NCI-H2196 treated with DMSO at 0.1 percent for 48 hours (cell line): ENCODE results near the gene PTPN5.
"Not testable (repeated sequence)": the region's sequence is repeated elsewhere in the genome, so short reads cannot be mapped to it uniquely, and the experiment has no call there.

Experiments used
- DNase-seq: peaks from one replicate; lab custom pipeline; 2025; ENCODE audit not compliant: unreplicated experiment; lab: John Stamatoyannopoulos, UW

The PTPN5 gene

DNA sequence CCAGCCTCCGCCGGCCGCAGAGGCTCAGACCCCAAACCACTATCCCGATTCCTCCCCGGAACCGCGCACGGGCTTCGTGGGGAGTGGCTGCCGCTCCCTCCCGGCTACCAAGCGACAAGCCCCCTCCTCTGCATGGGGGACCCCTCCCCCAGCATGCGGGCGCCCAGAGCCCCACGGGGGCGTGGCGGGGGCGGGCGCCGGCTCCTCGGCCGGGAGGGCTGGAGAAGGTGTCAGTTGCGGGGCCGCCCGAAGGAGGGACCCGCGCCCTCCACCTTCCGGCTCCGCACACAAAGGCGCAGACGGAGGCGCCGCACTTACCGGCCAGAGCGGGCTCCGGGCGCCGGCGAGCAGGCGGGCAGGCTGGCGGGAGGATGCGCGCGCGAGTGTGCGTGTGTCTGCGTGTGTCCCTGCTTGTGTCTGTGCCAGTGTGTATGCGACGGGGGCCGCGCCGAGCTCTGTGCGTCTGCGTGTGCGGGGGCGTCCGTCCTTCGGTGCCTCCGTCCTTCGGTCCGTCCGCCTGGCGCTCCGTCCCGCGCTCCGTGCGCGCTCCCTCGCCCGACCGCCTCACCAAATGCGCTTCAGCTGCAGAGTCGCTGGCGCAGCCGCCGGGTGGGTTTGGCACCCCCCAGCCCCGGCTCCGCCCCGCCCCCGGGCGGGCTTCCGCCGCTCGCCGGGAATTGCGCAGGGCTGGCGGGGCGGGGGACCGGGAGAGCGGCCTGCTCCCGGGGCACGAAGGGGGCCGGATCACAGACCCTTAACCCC, at the start of gene PTPN5:
PTPN5 (minus strand) TSS at position 592 of the 762 bp plus-strand sequence. CDS start 19,840 bp downstream, outside the sequence.
- no peak for DNase-seq

DNA sequence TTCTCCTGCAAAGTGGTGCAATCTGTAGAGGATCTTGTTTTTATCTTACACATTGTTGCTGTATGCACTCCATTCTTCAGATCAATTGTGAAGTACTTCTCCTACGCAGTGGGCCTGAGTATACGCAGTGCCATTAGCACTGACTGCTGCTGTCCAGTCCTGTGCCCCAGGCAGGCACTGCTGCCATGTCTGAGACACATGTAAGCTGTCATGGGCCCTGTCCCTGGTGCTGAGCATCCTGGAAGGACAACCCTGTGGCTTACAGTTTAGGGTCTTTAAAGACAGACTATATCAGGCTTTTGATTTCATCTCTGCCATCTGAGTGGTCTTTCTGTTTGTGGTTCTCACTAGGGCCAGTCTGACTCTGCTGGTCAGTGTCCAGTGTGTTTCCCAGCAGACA, 44.8 kb upstream of the PTPN5 start:
- DNase-seq: no peak

DNA sequence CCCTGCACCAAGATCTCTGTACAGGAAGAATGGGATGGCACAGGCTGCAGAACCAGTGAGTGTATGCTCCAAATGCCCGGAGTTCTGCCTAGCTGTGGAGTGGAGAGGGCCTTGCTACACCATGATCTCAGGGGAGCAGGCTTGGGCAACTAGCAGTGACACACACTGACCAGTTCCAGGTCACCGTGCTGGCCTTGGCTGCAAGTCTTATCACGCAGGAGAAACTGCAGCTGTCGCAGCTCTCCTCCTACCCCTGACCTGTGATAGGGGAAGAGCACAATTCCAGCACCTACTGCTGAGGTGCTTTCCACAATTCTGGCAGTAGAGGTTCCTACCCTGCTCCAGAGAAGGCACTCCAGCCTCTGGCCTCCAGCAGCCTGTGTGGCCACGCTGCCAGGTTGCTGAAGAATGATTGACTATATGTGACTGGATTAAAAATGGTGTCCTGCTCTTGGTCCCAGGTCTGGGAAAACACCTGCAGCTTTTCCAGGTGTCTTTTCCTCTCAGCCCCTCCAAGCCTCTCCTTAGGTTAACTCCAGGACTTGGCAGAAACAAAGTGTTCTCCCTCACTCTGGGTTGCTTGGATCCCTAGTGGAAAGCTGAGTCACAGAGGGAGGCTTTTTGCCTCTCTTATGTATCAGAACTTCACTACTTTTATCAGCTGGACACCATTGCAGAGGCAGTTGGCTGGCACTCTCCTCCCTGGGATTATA, 43.3 kb upstream of the PTPN5 start:
- no peak for DNase-seq

DNA sequence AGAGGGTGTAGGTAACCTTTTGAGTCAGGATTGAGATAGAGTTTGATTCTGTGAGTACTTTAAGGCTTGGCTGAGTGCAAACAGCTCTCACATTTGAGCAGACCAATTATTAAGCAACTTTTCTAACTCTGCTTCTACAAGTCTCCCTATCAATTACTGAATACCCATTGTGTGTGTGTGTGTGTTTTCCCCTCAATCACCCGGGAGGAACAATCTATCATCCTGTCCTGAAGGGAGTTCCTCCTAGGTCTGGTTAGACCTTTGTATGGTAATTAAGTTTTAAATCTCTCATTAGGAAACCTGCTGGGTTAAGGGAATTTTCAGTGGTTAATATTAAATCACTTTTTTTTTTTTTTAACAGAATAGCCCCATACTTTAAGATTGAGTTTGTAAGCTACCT, 28.6 kb upstream of the PTPN5 start:
- not testable (repeated sequence) for DNase-seq

DNA sequence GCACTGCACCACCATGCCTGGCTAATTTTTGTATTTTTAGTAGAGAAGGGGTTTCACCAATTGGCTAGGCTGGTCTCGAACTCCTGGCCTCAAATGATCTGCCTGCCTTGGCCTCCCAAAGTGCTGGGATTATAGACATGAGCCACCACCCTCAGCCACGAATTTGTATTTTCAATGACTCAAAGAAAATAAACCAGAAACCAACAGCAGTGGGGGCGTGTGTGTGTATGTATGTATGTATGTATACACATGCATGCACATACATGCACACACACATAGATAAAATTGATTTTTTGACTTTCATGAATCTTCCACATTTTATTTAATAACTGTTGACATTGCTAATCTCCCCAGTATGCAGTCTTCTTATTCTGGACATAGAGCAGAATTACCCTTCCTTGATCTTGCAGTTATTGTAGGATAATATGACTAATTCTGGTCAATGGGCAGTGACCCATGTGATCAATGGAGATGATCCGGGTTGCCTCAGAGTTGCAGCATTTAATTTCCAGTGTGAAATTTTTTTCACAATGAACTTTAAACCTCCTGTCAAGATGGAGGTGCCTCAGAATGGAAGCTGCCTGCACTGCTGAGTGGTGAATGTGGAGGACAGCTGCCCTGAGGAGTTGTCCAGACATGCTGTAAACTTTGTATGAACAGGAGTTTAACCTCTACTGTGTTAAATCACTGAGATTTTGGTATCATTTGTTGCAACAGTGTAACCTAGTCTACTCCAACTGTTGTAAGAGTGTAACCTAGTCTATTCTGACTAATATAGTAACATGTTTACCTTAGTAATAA, 12.8 kb upstream of the PTPN5 start:
- no peak for DNase-seq

DNA sequence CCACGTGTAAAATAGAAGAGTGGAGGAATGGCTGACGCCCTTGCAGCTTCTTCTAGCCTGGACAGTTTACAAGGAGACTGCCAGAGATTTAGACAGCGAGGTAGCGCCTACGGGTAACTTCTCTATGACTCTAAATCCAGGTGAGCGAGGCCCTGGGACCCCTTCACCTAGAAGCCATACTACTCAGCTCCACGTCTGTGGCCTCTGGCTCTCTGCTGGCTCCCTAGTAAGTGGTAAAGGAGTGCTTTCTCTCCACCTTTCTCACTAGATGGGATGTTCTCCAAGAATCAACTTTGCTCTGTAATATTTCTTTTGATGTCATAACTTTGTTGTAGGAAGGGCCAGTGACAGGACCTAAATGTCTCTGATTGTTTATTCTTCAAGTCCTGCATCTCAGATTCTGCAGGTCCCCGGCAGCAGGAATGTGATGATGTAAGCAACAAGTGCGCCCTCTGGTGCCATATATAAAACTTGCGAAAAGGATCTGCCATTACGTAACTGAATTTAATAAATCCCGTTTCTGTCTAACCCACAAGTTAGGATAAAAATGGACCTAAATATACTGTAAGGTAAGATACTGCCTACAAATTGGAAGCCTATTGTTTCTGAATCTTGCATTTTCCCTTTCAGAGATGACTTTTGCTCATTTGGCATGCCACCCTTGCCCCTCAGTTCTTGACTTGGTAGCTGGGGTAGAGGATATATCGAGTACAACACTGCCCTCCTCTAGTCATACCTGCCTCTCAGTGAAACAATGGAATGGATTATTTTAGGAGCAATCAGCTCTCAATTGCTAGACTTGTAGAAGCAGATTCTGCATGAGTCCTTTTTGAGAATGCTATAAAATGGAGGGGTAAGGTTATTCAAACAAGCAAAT, 11.0 kb upstream of the PTPN5 start:
- DNase-seq: peak; percentile 57

DNA sequence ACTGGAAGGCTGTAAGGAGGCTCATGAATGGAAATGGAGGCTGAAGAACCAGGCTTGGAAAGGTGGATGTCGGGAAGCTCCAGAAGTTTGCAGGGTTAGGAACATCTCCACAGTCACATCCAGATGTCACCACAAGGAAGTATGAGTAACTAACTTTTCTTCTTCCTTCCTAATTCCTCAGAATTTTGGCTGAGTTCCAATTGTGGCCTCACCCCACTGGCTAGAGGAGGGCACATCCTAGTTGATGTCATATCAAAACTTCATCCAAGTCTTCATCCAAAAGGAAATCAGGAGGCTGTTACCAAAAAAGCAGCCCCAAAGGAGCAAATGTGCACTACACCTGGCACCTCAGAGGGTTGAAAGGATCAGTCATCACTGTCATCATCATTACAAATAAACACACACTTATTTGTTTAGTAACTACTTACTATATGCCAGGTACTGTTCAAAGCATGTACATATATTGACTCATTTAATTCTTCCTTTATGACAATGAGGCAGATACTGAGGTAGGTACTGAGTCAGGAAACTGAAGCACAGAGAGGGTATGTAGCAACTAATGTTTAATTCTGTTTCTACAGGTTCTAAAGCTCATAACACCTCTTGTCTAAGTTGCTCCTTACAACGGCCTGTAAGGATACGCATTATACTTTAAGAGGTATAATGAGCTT, 7.3 kb upstream of the PTPN5 start:
- no peak for DNase-seq

DNA sequence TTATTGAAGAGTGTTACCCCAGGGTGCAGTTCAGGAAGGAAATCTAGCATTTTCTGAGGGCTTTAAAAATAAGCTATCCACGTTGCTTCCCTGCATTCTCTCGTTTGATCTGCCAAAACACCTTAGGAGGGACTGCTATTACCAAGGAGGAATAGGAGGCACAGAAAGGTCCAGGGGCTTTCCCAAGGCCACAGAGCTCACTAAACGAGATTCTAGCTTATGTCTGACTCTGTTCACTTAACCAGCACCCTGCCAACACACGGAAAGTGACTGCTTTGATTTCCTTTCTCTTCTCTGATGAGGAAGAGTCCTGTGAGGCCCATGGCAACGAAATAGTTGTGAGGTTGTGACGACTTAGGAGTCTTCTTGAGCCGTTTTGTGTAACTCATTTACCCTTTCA, 3.4 kb upstream of the PTPN5 start:
- DNase-seq: no peak

DNA sequence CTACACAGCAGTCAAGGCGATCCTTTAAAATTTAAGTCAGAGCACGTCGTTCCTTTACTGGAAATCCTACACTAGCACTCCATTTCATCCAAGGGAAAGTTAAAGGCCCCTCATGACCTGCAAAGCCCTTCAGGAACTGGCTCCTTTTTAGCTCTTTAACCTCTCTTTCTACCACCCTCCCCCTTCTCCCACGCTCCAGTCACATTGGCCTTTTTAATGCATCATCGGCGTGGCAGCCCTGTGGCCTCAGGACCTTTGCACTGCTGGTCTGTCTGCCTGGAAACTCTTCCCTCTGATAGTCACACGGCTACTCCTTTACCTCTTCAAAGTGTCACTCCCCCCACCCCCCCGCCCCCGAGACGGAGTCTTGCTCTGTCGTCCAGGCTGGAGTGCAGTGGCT, 1.2 kb upstream of the PTPN5 start:
- no peak for DNase-seq

DNA sequence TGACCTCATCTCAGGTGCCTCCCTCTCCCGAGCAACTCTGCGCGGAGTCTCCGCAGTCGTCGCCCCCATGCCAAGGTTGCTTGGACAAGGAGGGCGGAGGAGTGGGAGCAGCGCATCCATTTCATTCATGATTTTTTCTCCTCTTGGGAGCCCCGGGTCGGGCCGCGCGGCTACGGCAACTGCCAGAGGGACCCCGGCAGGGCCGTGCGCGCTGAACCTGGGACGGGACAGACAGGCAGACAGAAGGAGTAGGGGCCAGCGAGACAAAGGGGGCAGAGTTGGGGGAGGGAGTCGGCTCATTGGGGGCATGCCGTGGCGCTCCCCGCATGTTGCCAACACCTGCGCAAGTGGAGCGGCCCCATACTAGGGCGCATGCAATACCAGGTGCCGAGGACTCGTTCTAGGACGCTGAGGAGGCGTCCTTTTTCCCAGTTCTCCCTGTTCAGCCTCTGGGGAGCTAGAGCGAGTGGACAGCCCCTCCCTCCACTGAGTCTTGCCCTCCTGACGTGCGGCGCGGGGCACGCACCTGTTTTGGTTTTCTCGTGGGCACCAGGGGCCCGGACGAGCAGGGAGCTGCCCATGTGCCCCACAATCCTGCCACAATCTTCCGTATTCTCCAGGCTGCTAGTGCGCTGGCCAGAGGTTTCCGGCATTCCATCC, 501 bp upstream of the PTPN5 start:
- DNase-seq: no peak

DNA sequence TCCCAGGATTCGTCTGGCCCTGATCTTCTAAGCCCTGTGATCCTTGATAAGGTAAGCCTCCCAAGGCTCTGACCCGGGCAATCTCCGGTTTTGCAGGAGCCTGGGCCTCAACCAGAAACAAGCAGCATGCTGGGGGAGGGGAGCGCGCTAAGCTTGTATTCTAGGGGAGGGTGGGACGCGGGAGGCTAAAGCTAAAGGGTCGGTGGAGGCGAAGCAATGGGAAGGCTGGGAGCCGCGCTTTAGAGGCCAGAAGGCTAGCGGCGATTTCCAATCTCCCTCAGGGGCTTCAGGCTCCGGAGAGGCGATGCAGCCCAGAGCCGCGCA, 753 bp downstream of the PTPN5 start:
- DNase-seq: no peak

DNA sequence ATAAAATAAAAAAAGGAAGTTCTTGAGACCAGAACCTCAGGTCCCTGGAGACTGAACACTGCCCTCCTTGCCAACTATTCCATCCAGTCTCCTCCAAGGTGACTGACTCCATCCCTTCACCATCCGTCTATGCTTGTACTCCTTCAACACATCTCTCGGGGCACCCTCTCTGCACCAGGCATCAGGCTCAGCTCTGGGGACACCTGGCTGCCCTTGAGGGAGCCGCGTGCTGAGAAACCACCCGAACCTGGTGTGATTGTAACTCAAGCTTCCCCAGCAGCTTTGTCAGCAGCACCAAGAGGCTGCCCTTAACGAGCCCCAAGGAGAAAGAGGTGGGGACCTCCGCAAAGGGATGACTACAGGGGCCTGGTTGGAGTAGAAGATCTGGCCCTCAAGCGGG, 1.7 kb downstream of the PTPN5 start:
- no peak for DNase-seq

DNA sequence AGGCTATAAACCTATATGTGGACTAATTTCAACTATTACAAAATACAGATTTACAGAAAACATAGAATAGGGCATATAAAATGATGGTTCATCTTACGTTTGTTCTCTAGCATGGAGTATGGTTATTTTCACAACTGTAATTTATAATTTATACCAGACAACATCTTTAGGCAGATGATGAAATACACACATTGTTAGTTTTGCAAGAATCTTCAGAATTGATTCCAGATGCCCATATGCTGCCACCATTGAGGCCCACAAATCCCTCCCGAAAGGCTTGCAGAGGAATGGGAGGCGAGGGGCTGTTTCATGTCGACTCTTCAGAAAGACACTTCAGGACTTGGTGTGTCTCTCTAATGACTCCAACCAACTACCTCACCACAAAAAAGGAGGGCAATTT, 6.2 kb downstream of the PTPN5 start:
- no peak for DNase-seq

DNA sequence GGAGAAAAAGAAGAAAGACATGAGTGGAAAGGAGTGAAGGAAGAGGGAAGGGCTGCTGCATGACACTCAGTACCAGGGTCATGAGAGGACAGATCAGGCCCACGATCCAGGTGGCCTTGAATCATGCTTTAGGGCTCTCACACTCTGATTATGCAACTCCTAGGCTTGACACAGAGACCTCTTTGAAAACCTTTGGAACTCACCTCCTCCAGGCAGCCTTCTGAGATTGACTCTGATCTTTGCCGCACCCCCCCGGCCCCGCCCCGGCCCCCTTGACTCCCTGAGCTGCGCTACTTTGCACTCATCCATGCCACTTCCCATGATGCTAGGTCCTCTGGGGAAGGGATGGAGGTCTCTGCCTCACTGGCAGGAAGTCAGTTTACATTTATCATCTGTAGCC, 10.7 kb downstream of the PTPN5 start:
- DNase-seq: no peak

DNA sequence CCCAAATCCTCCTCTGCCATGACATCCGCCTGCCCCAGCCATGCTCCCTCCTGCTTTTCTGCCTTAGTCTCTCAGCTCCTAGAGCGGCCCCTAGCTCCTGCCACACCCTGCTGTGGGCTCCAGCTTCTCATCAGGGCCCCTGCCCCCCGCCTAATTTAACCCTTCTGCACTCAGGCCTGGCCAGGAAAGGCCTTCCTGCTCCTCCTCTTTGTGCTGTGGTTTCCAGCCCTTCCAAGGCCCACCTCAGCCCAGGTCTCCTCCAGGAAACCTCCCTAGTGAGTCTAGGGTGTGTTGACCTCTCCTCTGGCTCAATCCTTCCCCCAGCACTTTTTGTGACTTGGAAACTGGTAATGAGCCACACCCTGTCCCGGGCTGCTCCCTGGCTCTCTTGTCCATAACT, 11.3 kb downstream of the PTPN5 start:
- no peak for DNase-seq

DNA sequence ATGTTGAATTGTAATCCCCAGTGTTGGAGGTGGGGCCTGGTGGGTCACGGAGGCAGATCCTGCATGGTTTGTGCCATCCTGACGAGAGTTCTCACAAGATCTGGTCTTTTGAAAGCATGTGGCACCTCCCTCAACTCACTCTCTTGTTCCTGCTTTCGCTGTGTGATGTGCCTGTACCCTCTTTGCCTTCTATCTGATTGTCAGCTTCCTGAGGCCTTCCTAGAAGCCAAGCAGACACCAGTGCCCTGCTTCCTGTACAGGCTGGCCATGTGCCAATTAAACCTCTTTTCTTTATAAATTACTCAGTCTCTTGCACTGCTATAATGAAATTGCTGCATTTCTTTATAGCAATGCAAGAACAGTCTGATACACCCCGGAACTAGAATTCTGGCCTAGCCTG, 13.1 kb downstream of the PTPN5 start:
- no peak for DNase-seq

DNA sequence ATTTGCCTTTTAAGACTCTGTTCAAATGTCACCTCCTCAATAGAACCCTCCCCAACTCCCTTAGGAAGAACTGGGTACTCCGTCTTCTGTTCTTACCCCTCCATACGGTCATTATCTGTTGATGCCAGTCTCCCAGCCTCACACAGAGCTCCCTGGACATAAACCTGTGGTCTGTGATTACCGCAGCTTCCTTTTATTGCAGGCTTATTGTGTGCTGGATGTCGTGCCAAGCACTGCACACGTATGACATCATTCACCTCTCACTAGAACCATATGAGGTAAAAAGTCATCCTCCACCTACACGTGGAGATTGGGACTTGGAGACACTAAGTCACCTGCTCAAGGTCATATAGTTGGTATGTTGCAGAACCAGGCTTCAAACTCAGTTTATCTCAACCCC, 15.3 kb downstream of the PTPN5 start:
- no peak for DNase-seq

DNA sequence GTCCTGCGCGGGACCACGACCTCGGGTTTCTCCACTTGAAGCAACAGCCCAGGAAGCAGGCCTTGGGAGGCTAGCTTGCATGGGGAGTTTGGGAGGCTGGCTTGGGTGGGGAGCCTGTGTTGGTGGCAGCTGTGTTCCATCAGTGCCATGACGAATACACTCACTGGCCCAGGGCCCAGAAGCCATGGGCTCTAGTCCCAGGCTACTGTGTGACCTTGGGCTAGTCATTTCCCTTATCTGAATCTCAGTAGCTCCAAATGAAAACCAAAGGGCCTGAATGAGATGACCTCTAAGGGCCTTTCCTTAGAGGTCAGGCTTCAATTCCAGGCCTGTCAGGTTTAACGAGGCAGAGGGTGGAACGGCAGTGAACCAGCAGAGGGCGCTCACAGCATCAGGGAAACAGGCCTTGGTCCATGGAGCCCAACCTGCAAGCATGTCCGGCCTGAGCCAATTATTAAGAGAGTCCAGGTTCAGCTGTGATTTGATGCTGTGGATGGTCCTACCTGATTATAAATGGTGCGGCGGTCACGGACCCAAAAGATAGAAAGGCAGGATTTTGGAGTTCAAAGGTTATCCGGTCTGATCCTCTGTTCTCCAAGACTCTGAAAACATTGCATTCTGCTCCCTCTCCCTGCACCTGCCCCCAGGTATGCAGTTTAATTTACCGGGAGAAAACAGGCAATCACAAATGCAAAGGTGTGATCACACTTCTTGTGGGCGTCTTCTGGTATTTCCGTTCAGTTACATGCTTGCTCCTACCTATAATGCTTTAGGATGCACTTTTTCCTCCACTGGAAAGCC, 15.9 kb downstream of the PTPN5 start:
- peak; percentile 35 for DNase-seq

DNA sequence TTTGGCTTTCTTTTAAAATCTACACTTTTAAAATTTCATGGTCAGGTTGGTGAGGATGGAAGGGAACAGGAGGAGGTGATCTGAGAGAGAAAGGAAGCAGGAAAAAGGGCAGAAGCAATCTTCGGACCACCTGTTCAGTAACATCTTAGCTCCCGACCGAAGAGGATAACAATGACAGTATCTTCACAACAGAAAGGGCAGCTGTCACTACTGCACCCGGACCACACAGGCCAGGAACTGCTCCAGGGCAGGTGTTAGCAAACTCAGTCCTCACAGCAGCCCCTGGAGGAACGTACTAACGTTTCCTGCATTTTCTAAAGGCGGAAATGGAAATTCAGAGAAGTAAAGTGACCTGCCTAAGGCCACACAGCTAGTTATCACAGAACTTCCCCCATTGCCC, 16.8 kb downstream of the PTPN5 start:
- no peak for DNase-seq
